Measurements from ENCODE around the gene EPHA8. TPM values are rescaled to one million over a fixed set of nuclear protein-coding genes. Genes with fewer than 3 reads are reported as not detected.

Gene EPHA8
- total and polyA plus RNA-seq, 2 of the 4 experiments (the other 2 are of a cell fraction): not detected

- no peaks in the 10 kb centered on the region; the same call in 1 of the 2 replicates for H3K9me1 ChIP-seq (ENCODE audit: insufficient read depth, low read length)
- H2AFZ ChIP-seq (replicated peaks; ENCODE audit: low read length, poor library complexity): no peak overlapping the region
- peaks cover 40% of the 10 kb centered on the region for H3K27me3 ChIP-seq (ENCODE audit: control insufficient read depth, insufficient read depth, low read length)
- H3K9ac ChIP-seq (ENCODE audit: low read depth, low read length): no peak overlapping the region
- in situ Hi-C loops (cut with MboI; ENCODE audit: low sequenced_read_pairs) (no loop called here), dilution Hi-C loops (cut with HindIII; ENCODE audit: low sequenced_read_pairs, unreplicated experiment) (no loop called here), intact Hi-C loops (cut with micrococcal nuclease) (no loop called here)
- 45% methylated on average over 7 of the region's 12 CpGs; no CpG with 5 or more reads in 1 of the 2 experiments for WGBS, 2 experiments (ENCODE audit: extremely low coverage in 2 of 2, insufficient read length in 1 of 2)
- no peak overlapping the region for H3K27ac ChIP-seq (ENCODE audit: insufficient read depth, low read length)
- no peak overlapping the region for H2AK9ac ChIP-seq (replicated peaks; ENCODE audit: low read depth, low read length, poor library complexity)
- no peak overlapping the region for H3K4ac ChIP-seq (ENCODE audit: low read depth, low read length)
- H3K4me3 ChIP-seq (ENCODE audit: insufficient read depth, low read depth, low read length): no peak overlapping the region
- no TSS peak for BruUV-seq (replicated peaks)
- H3K4me2 ChIP-seq (ENCODE audit: low read depth, low read length): no peak overlapping the region
- no peak overlapping the region for H3K56ac ChIP-seq (ENCODE audit: extremely low read depth, insufficient read depth, low read length)
- no peak overlapping the region for H2BK20ac ChIP-seq (ENCODE audit: low read depth, low read length)
- H3K79me1 ChIP-seq (ENCODE audit: low read depth in 1 of 2, low read length in 2 of 2): no peaks in the 10 kb centered on the region
- no peak for TF ChIP-seq MXI1 (IDR thresholded peaks at IDR 0.05; ENCODE audit: borderline replicate concordance, low read depth, low read length)
- no peak for TF ChIP-seq RAD21 (IDR thresholded peaks at IDR 0.05; ENCODE audit: low read length)
- no peak for TF ChIP-seq BHLHE40 (IDR thresholded peaks at IDR 0.05; ENCODE audit: low read depth, low read length)
- TF ChIP-seq CTCF (conservative IDR thresholded peaks at IDR 0.05; ENCODE audit: low read depth, low read length): no peak
- TF ChIP-seq CEBPB (IDR thresholded peaks at IDR 0.05; ENCODE audit: low read depth, low read length): no peak
- TF ChIP-seq SMC3 (IDR thresholded peaks at IDR 0.05; ENCODE audit: low read depth, low read length): no peak
- no peak for TF ChIP-seq POLR2A (IDR thresholded peaks at IDR 0.05; ENCODE audit: low read depth, low read length)
- no peak for TF ChIP-seq FOS (IDR thresholded peaks at IDR 0.05; ENCODE audit: low read depth, low read length)
- TF ChIP-seq RCOR1 (IDR thresholded peaks at IDR 0.05; ENCODE audit: insufficient replicate concordance, low read length): no peak
- no peak for TF ChIP-seq ELK1 (IDR thresholded peaks at IDR 0.05; ENCODE audit: borderline replicate concordance, low read depth, low read length)
- TF ChIP-seq RFX5 (IDR thresholded peaks at IDR 0.05; ENCODE audit: low read depth, low read length): no peak
- TF ChIP-seq NFE2L2 (IDR thresholded peaks at IDR 0.05; ENCODE audit: low read depth, low read length): no peak
- no peak for TF ChIP-seq MAZ (IDR thresholded peaks at IDR 0.05; ENCODE audit: borderline replicate concordance, low read depth, low read length)
- no peak for TF ChIP-seq CHD1 (IDR thresholded peaks at IDR 0.05; ENCODE audit: low read depth, low read length)
- no peaks in the 10 kb centered on the region for H3K9me3 ChIP-seq (ENCODE audit: control insufficient read depth, insufficient read depth, low read length)
- no peak overlapping the region for H4K8ac ChIP-seq (ENCODE audit: low read depth in 2 of 2, low read length in 2 of 2)
- H3K4me1 ChIP-seq (ENCODE audit: control insufficient read depth, insufficient read depth, low read length): no peaks in the 10 kb centered on the region
- ChIA-PET POLR2A (ENCODE audit: unreplicated experiment) (no interaction called here), CTCF (no interaction called here)
- no peak overlapping the region for H4K91ac ChIP-seq (ENCODE audit: insufficient read depth, low read depth, low read length)
- H3K14ac ChIP-seq (replicated peaks; ENCODE audit: low read depth, low read length): no peak overlapping the region
- no peak overlapping the region for H2BK5ac ChIP-seq (ENCODE audit: low read depth, low read length, poor library complexity, severe bottlenecking)
- H3K18ac ChIP-seq (ENCODE audit: low read depth, low read length): no peak overlapping the region
- H2BK15ac ChIP-seq (ENCODE audit: low read depth, low read length): no peak overlapping the region
- H4K5ac ChIP-seq (ENCODE audit: low read depth, low read length): no peak overlapping the region
- H4K20me1 ChIP-seq (ENCODE audit: insufficient read depth, low read length): peaks cover 4% of the 10 kb centered on the region; the same call in 1 of the 2 replicates
- no peak overlapping the region for H2BK120ac ChIP-seq (ENCODE audit: low read depth, low read length)
- H2AK5ac ChIP-seq (ENCODE audit: low read depth, low read length): no peak overlapping the region
- ATAC-seq (ENCODE audit: low read depth) (no peak), DNase-seq (no peak)
- no peak overlapping the region for H3K23ac ChIP-seq (ENCODE audit: low read depth, low read length)
- no peaks in the 10 kb centered on the region for H3K36me3 ChIP-seq (ENCODE audit: control insufficient read depth, insufficient read depth, low read length)
These were observed 50.7 kb downstream of the EPHA8 start for GRCh38 chr1:22613951-22614350.
